HG03159 (cell line): ENCODE results near the gene BEND2.
"Not testable (repeated sequence)": the region's sequence is repeated elsewhere in the genome, so short reads cannot be mapped to it uniquely, and the experiment has no call there.

Experiments used
- ATAC-seq: cut with Tn5 transposase; IDR thresholded peaks from one replicate; pipeline ENCODE4 v1.9.1; 2021; ENCODE audit warnings: mild to moderate bottlenecking, moderate library complexity; ENCODE audit not compliant: unreplicated experiment

BEND2 gene

DNA sequence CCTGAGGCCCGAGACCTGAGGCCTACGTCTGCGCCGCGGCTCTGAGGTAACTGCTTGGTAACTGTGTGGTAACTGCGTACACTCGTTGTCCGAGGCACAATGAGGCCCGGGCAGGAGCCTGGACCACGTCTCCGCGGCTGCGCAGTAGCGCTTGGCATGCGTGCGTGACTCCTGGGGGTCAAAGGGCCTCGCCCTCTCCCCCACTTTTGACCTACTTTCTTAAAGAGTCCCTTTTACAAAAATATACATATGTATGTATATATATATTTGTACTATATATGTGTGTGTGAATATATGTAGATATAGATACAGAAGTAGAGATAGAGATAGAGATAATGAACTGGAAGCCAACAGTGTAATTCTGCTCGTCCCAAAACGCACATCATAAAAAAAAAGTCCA lies at the start of gene BEND2:
Gene BEND2, minus strand, starts transcription at position 101 of the 400 bp plus-strand sequence. CDS start 136 bp downstream, outside the sequence.
- ATAC-seq, result no peak

GRCh38 chrX:18255059-18255458 lies 34.4 kb upstream of the BEND2 start:
- no peak for ATAC-seq

- ATAC-seq, result no peak
These were observed 32.1 kb upstream of the BEND2 start for GRCh38 chrX:18252644-18253359.

GRCh38 chrX:18229646-18230045 lies 9.0 kb upstream of the BEND2 start:
- ATAC-seq, result not testable (repeated sequence)

GRCh38 chrX:18228069-18228468 lies 7.4 kb upstream of the BEND2 start:
- ATAC-seq, result no peak

GRCh38 chrX:18227458-18227857 lies 6.8 kb upstream of the BEND2 start:
- ATAC-seq, result no peak

- no peak for ATAC-seq
These were observed 10.2 kb downstream of the BEND2 start for GRCh38 chrX:18210470-18210869.

- no peak for ATAC-seq
These were observed 14.0 kb downstream of the BEND2 start for GRCh38 chrX:18206657-18207056.

GRCh38 chrX:18203631-18204030 lies 17.1 kb downstream of the BEND2 start:
- no peak for ATAC-seq

DNA sequence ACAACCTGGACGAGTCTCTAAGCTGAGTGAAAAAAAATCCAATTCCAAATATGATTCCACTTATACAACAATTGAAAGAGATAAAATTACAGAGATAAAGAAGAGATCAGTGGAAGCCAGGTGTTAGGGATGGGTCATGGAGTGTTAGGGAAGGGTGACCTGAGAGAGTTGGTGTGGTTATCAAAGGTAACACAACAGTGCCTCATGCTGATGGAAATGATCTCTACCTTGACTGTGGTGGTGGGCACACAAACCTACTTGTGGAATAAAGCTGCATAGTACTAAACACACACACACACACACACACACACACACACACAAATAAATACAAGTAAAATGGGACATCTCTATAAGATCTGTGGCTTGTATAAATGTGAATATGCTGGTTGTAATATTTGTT lies 26.0 kb downstream of the BEND2 start:
- ATAC-seq, result no peak

DNA sequence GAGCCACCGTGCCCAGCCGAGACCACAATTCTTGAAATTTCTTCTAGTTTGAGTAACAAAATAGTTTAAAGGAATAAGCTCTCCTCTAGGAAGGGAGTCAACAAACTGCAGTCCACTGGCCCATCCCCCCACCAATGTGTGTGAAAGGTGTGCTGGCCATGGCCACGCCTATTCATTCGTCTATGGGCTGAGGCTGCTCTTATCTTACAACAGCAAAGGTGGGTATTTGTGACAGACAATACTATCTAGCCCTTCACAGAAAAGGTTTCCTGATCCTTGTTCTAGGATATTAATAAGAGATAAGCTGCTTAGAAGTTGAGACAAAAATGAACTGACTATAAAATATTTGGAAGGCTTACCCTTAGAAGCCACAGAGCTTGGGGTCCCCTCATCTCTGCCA lies 41.2 kb downstream of the BEND2 start:
- ATAC-seq, result no peak

GRCh38 chrX:18174971-18175370 lies 45.7 kb downstream of the BEND2 start:
- no peak for ATAC-seq

DNA sequence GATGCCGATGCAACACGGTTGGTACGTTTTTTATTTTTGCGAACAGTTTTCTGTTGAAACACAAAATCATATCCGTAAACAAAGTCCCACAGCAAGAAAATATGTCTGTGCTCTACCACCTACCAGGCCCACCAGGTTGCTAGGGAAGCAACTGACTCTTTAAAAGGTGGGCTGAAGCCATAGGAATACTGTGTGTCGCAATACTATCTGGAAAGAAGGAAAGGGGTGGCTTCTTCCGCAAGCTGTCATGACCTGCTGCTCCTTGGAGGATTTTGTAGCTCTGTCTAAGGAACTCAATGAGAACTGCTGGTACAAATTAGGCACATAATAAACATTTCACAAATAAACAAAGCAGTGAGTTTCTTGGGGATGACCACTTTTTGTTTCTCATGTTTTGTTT lies 46.5 kb downstream of the BEND2 start:
- ATAC-seq, result no peak

- ATAC-seq, result no peak
These were observed 47.0 kb downstream of the BEND2 start for GRCh38 chrX:18173494-18174180.

DNA sequence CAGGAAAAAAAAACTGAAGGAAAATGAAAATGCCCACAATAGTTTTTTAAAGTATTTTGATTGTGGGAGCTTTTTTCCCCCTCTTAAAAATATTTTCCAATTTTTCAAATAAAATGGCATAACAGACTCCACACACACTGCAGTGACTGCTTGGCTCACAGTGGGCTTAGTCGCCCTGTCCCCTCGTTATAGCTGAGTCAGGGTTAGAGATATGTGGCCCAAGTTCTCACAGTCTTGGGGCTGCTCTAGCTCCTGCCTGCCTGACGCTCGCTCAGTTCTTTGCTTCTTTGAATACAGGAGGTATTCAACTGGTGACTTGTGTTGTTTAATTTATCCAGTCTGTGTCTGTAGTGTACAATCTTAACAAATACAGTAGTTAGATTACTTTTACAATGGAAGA lies 47.7 kb downstream of the BEND2 start:
- ATAC-seq, result no peak

- no peak for ATAC-seq
These were observed 49.8 kb downstream of the BEND2 start for GRCh38 chrX:18170910-18171309.

DNA sequence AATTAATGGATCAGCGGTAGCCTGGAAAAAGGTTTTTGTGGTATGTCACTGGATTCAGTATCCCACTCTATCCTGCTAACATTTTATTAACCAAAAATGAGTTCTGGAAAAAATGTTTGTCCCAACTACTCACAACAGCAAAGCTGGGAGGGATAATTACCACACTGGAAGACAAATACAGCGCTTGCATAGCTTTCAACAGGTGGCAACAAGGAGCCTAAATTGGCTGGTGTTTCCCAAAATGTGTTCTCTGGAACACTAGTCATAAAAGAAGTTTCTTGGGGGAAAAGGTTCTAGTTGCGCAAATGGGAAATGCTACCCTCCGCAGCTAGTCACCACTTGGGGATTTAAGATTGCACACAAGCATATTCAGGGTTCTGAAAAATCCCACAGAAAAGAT lies 54.6 kb downstream of the BEND2 start:
- ATAC-seq, result no peak

GRCh38 chrX:18160369-18160768 lies 60.3 kb downstream of the BEND2 start:
- ATAC-seq, result no peak

- ATAC-seq, result no peak
These were observed 61.7 kb downstream of the BEND2 start for GRCh38 chrX:18158963-18159362.

DNA sequence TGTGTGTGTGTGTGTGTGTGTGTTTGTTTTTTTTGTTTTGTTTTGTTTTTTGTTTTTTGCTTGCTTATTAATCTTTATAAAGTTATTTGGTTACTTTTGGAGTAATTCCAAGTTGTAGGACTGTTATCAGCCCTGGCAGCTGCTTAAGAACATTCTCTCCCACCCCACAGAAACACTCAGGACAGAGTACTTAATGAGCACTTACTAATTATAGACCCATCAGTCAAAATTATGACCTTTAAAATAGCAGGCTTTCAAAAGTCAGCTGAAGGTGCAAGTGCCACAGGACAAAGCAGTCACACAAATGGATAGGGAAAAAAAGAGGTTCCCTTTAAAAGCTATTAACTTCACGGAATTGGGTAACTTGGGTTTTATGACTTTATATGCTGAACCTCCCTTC lies 69.0 kb downstream of the BEND2 start:
- ATAC-seq, result no peak

DNA sequence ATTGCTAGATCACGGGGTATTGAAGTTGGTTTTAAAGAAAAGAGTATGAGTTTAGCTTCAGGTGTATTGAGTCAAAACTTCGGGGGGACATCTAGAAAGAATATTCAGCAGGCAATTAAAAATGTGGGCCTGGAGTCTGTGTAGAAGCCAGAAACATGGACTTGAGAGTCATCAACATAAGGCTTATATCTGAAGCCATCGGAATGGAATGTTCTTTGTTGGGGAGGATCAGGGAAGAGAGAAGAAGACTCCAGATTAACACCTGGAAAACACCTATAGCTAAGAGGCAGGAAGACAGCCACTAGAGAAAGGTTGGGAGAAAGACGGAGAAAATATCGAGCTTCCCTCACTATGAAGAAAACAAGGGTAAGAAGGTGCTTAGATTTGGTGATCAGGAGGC lies 69.5 kb downstream of the BEND2 start:
- no peak for ATAC-seq

- no peak for ATAC-seq
These were observed 71.2 kb downstream of the BEND2 start for GRCh38 chrX:18149454-18149853.

GRCh38 chrX:18146954-18147353 lies 73.7 kb downstream of the BEND2 start:
- no peak for ATAC-seq
